ENCODE data around the gene ADAMTS15.

The ADAMTS15 gene

GRCh38 chr11:130470832-130471706 is 22.6 kb downstream of the ADAMTS15 start:
- TF ChIP-seq CTCF (IDR thresholded peaks at IDR 0.05; ENCODE audit: insufficient read depth, missing control alignments): no peak
- DNase-seq (ENCODE audit: insufficient read length, low spot score) (no peak), FAIRE-seq (no peak)

GRCh38 chr11:130471731-130472433 is 23.4 kb downstream of the ADAMTS15 start:
- DNase-seq (ENCODE audit: insufficient read length, low spot score) (no peak), FAIRE-seq (no peak)
- TF ChIP-seq CTCF (IDR thresholded peaks at IDR 0.05; ENCODE audit: insufficient read depth, missing control alignments): no peak

GRCh38 chr11:130472434-130472961 is 24.1 kb downstream of the ADAMTS15 start:
- FAIRE-seq (no peak), DNase-seq (ENCODE audit: insufficient read length, low spot score) (no peak)
- no peak for TF ChIP-seq CTCF (IDR thresholded peaks at IDR 0.05; ENCODE audit: insufficient read depth, missing control alignments)

GRCh38 chr11:130473056-130473794 is 24.8 kb downstream of the ADAMTS15 start:
- FAIRE-seq: no peak
- no peak for TF ChIP-seq CTCF (IDR thresholded peaks at IDR 0.05; ENCODE audit: insufficient read depth, missing control alignments)
- no peak for DNase-seq (ENCODE audit: insufficient read length, low spot score)

GRCh38 chr11:130473795-130474377 is 25.4 kb downstream of the ADAMTS15 start:
- no peak for TF ChIP-seq CTCF (IDR thresholded peaks at IDR 0.05; ENCODE audit: insufficient read depth, missing control alignments)
- no peak for FAIRE-seq
- DNase-seq (ENCODE audit: insufficient read length, low spot score): no peak

- FAIRE-seq (no peak), DNase-seq (ENCODE audit: insufficient read length, low spot score) (no peak)
- TF ChIP-seq CTCF (IDR thresholded peaks at IDR 0.05; ENCODE audit: insufficient read depth, missing control alignments): no peak
These were observed 26.4 kb downstream of the ADAMTS15 start for GRCh38 chr11:130474637-130475400.
